ENCODE measurements around the gene MYO5A.
"Not testable (repeated sequence)": the region's sequence is repeated elsewhere in the genome, so short reads cannot be mapped to it uniquely, and the experiment has no call there.

MYO5A gene

GRCh38 chr15:52317022-52317421 is 211.7 kb downstream of the MYO5A start:
- DNase-seq: no peak

DNA sequence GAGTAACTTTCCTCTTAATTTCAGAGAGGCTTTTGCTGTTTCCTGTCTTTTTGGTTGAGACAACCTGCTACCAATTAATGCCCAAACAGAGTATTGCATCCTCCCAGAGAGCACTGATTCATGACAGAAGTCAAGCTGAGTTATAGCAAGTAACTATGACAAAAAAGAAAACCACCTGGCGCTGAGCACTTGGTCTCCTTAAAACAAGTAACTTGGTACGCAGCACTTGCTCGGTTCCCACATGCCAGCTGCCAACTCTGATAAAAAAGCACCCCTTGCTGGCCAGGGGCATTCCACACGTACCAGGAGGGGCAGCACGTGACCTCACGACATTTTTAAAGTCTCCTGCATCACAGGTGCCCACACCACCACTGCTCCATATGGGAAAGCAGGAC is 219.5 kb downstream of the MYO5A start:
- DNase-seq: no peak

DNA sequence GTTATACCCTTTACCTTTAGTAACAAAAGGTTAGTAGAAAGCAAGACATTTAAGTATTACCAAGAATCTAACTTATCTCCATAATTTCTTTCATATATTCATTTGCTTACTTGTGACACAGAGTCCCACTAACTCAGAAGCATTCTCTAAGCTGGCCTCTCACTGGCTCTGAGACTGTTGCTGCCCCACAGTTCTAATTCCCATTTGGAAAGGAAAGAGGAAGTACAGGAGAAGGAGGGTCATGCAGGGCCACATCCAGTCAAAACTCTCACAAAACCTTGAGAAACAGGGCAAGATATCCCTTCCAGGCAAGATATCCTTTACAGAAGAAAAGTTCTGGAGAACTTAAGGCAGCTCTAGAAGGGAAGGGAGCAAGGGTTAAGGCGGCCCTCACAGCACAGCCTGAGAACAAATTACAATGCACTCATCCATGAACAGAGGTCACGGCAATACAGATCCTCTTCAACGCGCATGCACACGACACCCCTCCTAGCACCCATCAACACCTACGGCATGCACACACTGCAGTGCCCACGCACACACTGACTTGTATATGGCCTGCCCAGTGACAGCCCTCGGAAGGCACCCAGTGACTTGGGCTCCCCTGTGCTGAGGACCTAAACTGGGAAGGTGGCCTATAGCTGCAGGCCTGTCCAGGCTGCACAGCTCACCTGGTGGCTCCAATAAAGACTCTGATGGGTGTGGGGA is 220.1 kb downstream of the MYO5A start:
- DNase-seq: no peak

DNA sequence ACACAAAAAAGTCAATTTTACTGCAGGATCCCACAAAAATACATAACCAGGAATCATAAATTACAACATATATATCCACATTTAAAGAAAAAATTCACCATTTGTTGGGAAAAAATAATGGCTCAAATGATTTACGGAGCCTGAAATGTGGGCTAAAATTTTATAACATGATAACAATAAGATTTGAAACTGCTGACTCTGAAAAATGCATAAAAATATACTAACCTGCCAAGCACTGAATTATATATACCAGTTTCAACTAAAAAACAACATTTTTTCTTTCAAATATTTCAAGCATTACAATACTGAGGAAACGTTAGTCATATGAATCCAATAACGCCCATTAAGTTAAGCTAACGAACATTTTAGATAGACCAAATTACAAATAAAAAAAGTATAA is 220.8 kb downstream of the MYO5A start:
- DNase-seq: no peak

DNA sequence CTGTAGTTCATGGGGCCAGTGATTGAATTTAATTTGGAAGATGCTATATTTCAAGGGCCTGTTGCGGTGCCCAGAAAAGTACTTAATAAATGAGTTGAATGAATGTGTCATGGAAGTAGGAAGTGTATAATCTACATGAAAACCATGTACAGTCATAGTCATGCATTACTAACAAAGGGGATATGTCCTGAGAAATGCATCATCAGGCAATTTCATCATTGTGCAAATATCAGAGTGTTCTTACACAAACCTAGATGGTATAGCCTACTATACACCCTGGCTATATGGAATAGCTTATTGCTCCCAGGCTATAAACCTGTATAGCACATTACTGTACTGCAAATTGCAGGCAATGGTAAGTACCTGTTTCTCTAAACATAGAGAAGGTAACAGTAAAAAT is 222.4 kb downstream of the MYO5A start:
- no peak for DNase-seq

GRCh38 chr15:52303093-52303772 is 225.4 kb downstream of the MYO5A start:
- no peak for DNase-seq

- DNase-seq: no peak
Measured at GRCh38 chr15:52301265-52301847, 227.3 kb downstream of the MYO5A start.

DNA sequence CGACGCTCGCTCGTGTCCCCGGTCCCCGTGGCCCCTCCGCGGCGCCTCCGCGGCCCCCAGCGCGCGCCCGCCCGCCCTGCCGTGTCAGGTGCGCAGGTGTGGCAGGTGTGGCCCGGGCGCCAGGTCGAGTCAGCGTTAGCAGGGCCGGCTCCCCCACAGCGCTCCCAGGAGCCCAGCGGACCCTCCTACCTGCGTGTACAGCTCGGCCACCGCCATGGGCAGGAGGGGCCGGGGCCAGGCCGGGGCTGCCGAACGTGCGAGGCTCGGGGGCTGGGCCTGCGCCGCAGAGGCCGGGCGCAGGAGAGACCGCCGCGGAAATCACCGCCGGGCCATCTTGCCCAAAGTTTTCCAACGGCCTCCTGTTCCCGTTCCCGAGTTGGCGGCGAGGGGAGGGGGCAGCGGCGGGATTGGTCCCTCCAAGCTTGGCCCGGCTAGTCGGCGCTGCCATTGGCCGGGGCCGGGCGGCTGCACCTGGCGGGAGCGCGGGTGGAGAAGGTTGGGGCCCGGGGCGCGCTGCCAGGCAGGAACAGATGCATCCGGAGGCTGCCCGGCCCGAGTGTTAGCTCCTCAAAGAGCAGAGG is 233.2 kb downstream of the MYO5A start, which contains the start of gene MYO5C:
Gene MYO5C (minus strand): TSS at position 384 of the 581 bp plus-strand sequence. CDS start 168 bp downstream, at position 216.
- DNase-seq: no peak

GRCh38 chr15:52294881-52295420 is 233.7 kb downstream of the MYO5A start:
- DNase-seq: no peak

DNA sequence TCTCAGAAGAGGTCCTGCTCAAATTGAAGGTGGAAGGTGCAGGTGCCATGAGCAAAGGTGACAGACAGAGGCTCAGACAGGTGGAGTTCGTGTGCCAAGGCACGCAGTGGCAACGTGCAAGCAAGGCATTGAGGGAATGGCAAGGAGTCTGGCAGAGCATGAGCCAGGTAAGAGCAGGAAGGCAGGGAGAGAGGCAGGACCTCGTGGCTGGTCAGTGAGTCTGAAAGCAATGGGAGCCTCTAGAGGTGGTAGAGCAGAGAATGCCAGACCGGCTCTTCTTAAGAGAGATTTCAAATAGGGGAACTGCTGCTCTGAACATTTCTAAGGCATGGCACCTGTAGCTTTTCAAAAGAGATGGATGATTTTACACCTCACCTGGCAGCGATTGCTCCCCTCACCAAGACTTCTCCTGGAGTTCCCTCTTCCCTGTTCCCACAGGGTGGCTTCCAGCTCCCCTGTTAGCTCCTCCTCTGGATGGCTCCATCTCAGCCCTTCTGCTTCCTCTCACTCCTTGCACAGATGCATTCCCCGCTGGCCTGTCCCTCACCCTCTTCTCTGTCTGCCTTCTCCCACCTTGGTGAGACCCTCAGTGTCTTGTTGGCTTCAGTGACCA is 235.8 kb downstream of the MYO5A start:
- DNase-seq: no peak

GRCh38 chr15:52291204-52291603 is 237.5 kb downstream of the MYO5A start:
- no peak for DNase-seq

DNA sequence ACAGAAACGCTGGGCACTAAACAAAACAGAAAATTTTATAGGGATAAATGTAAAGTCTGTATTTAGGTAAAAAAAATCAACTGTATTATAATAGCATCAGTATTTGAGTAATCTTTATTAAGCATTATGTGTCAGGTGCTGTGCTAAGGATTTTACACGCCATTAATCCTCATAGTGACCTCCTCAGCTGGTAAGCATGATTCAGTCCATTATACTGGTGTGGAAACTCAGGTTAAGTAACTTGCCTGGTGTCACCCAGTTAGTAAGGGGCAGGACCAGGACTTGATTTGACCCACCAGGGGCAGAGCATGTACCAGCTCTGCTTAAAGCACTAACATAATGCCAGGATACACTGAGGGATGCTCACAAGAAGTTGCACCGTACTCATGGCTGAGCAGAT is 237.9 kb downstream of the MYO5A start:
- no peak for DNase-seq

DNA sequence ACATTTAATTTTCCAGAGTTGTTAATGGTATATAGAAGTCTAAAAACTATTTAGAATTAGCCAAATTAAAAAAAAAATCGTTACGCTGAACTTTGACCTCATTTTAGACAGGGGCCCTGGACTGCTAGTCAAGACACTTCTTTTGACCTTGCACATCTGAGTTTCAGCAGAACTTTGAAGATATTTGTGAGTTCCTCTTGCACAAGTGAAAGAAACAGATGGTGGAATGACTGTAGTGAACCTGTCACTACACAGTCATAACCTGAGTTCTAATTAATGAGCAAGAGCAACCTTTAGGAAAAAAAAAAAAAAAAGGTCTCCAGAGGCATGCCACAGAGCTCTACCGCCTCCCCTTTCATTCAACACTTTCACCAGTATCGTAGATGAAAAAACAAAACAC is 238.4 kb downstream of the MYO5A start:
- no peak for DNase-seq

DNA sequence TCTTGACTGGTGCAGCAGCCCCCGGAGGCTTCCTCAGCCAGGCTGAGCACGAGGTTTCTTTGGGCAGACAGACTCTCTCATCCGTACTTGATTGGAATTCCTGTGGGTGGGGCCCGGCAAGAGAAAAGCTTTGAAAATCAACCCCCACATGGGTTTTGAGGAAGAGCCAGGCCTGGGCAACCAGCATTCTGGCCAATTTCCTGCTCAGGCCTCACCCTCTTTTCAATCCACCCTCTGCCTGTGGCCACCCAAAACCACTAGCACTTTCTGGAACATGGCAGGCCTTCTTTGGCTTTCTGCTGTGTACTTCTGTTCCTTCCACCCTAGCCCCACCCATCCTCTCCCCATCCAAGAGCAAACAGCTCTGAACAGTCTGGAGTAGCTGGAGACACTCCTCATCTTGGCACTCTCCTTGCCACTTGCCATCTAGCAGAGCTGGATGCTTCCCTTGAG is 239.0 kb downstream of the MYO5A start:
- DNase-seq: no peak

DNA sequence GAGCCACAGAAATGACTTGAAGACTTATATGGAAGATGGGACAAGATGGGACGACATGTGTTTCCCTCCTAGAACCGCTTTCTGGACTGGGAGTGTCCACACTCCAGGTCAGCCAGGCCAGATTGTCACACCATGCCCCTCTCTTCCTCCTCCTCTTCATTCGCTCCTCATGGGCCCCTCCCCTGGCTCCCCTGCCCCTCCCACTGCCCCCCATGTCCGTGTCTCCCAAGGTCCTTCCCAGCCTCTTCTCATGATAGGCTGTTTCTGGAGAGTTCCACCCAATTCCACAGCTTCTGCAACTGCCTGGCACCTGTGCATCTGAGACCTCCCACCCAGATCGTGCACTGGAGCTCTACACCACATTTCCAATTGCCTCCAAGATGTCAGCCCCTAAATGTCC is 239.7 kb downstream of the MYO5A start:
- DNase-seq: no peak

DNA sequence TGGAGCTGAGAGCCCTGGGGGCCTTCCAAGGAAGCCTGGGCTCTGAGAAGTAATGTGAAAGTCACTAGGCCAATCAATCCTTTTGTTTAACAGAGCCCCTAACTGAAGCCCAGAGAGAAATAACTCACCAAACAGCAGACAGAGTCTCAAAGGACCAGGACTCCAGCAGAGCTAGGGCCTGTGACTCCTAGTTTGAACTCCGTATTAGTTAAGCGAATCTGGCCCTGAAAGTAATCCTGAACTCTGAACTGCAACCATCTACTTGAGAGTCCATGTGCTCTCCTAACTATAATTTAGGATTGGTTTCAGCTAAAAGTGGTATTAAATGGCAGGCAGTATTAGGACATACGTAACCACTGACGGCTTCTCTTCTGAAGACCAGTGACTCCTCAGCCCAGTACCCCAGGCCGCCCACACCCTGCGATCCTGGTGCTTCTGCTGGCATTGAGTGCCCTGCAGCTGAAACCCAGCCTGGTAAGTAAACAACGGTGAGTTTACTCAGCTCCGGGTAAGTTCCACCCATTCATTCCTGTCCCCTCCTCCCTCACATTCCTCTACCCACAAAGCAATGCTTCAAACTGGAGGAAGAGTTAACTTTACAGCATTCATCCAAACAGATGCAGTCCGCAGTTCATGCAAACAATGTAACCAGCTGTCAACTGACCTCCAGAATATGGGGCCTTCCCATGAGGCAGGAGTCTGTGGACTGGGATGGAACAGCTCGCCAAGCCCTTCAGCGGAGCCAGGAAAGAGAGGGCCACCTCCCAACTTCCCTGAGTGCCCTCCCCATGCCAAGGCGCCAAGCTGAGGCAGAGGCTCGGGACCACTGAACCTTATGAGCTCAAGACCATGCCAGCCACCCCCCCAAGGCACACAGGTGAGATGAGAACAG is 240.4 kb downstream of the MYO5A start:
- DNase-seq: no peak

GRCh38 chr15:52287114-52287513 is 241.6 kb downstream of the MYO5A start:
- DNase-seq: no peak

GRCh38 chr15:52285941-52286340 is 242.7 kb downstream of the MYO5A start:
- not testable (repeated sequence) for DNase-seq

- no peak for DNase-seq
Measured at GRCh38 chr15:52284164-52284563, 244.5 kb downstream of the MYO5A start.

DNA sequence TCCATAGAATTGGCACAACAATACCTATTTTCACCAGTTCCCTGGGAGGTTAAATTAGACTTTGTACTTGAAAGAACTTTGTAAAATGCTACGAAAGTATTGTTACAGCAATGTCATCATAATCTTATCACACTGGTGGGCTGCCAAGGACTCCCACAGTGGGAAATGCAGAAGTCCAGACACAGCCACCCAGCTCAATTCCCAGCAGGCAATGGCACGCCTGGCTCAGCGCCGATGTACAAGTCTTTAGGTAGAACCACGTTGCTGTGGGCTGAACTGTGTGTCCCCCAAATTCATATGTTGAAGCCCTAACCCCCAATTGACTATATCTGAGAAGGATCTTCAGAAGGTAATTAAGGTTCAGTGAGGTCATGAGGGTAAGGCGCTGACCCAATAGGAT is 245.4 kb downstream of the MYO5A start:
- DNase-seq: no peak

DNA sequence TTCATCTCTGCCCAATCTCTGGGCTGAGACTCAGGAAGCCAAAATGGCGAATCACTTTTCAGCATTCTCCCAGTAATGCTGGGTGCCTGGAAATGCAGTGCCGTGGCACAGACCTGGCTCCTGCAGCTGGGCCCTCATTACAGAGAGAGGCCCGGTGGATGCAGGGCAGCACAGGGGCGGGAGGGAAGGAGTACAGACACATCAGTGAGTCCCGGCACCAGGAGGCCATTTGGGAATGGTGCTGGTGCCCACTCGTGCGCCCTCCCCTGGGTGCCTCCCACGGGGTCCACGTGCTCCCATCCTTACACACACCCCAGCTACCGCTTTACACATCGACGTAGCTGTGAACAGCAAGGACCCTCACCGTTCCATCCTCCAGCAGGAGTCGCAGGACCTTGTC is 246.3 kb downstream of the MYO5A start:
- DNase-seq: no peak
